WERI-Rb-1 (cell line): ENCODE data around the gene TGDS.
A peak's percentile ranks its signal among the peaks of the same experiment; 100 is the strongest.

Experiments
- DNase-seq: peaks from one replicate; pipeline ENCODE4 v3.0.0-alpha.2; 2020
- H3K27ac ChIP-seq: fragments of 250-450 bp; sonication (Bioruptor Pico); 2 replicates; pipeline ENCODE4 v1.5.1; 2020; ENCODE audit warnings: mild to moderate bottlenecking, moderate library complexity
- H3K27me3 ChIP-seq: fragments of 250-450 bp; sonication (Bioruptor Pico); 2 replicates; pipeline ENCODE4 v1.5.1; 2021; ENCODE audit warnings: mild to moderate bottlenecking, low read depth, moderate library complexity; ENCODE audit not compliant: insufficient read depth, severe bottlenecking
- H3K36me3 ChIP-seq: fragments of 250-450 bp; sonication (Bioruptor Pico); 2 replicates; pipeline ENCODE4 v1.5.1; 2020; ENCODE audit warnings: mild to moderate bottlenecking, moderate library complexity
- H3K4me3 ChIP-seq: 2 replicates; pipeline ENCODE4 v1.5.1; 2011; ENCODE audit warnings: low read depth, mild to moderate bottlenecking, control low read depth, low read length
- H3K9me3 ChIP-seq: fragments of 250-450 bp; sonication (Bioruptor Pico); 2 replicates; pipeline ENCODE4 v1.5.1; 2021; ENCODE audit warnings: mild to moderate bottlenecking, moderate library complexity; ENCODE audit not compliant: severe bottlenecking
- CTCF ChIP-seq: IDR thresholded peaks from 2 replicates; pipeline ENCODE4 v1.5.1; 2011; ENCODE audit warnings: low read depth, mild to moderate bottlenecking, control low read depth, inconsistent platforms, low read length

Gene TGDS

DNA sequence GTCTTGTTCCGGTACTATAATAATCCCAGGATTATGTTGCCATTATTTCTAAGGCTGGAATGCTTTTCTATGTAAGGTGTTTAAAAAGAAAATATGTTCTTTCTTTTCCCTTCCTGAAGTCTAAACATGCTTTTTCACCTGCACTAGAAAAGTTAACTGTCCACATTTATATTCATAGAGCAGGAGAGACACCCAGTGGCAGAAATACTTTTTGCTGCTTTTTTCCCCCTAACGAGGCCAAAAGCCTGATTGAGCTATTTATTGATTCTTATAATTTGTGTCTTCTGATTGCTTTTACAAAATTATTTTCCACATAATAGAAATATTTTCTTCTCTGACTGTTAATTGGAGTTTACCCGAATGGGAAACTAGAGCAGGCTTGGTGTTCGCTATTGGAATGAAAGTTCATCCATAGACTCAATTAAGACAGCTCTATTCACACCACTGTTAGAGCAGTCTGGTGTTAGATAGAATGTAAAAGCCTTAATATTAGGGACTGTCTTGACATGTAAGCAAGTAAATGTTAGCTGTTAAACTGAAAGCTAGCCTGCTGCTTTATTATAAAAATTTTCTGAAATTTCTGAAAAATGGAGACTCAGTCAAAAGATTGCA is 21.5 kb upstream of the TGDS start:
- H3K27me3 ChIP-seq = no peaks in the 10 kb centered on the region

GRCh38 chr13:94613051-94613450 is 17.1 kb upstream of the TGDS start:
- Histone ChIP-seq H3K36me3 (peaks cover 18% of the 10 kb centered on the region), H3K27me3 (no peaks in the 10 kb centered on the region)
- peak; percentile 83 for DNase-seq

More for the DNA sequence above, 21.5 kb upstream of the TGDS start:
- Histone ChIP-seq H3K4me3 (no peak overlapping the region), H3K36me3 (peaks cover 16% of the 10 kb centered on the region), H3K9me3 (peaks cover 3% of the 10 kb centered on the region), H3K27ac (no peak overlapping the region)
- TF ChIP-seq CTCF = peak; percentile 56
- DNase-seq = no peak

GRCh38 chr13:94612050-94612449 is 16.1 kb upstream of the TGDS start:
- Histone ChIP-seq H3K27ac (peak overlapping the region; percentile 80), H3K36me3 (peaks cover 24% of the 10 kb centered on the region), H3K4me3 (no peak overlapping the region), H3K9me3 (peaks cover 7% of the 10 kb centered on the region), H3K27me3 (no peaks in the 10 kb centered on the region)
- DNase-seq = no peak
- no peak for TF ChIP-seq CTCF

More at GRCh38 chr13:94613051-94613450, 17.1 kb upstream of the TGDS start:
- Histone ChIP-seq H3K4me3 (no peak overlapping the region), H3K9me3 (peaks cover 7% of the 10 kb centered on the region), H3K27ac (peak overlapping the region; percentile 80)
- no peak for TF ChIP-seq CTCF

DNA sequence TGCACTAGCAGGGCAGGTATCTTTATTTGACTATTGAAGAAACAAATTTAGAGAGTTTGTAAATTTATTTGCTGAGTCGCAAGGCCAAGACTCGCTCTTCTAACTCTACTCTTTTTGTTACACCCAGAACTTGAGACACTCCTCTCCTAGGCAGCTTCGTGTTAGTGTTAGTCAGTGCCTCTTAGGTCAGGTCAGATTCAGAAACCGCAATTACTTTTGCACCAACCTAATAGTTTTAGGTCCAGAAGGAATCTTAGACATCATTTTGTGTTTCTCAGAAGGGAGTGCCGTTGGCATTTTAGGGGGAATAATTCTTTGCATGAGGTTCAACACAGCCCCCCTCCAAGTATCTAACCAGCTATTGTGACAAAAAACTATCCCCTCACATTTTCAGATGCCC is 14.5 kb upstream of the TGDS start:
- H3K4me3 ChIP-seq = no peak overlapping the region
- DNase-seq = no peak
- H3K9me3 ChIP-seq = peaks cover 7% of the 10 kb centered on the region
- no peaks in the 10 kb centered on the region for H3K27me3 ChIP-seq
- no peak overlapping the region for H3K27ac ChIP-seq
- no peak for TF ChIP-seq CTCF
- peaks cover 35% of the 10 kb centered on the region for H3K36me3 ChIP-seq

- peaks cover 30% of the 10 kb centered on the region for H3K36me3 ChIP-seq
- no peaks in the 10 kb centered on the region for H3K27me3 ChIP-seq
- no peak overlapping the region for H3K4me3 ChIP-seq
- no peak for TF ChIP-seq CTCF
- peaks cover 7% of the 10 kb centered on the region for H3K9me3 ChIP-seq
- no peak overlapping the region for H3K27ac ChIP-seq
- no peak for DNase-seq
Observed at GRCh38 chr13:94609196-94609595, 13.2 kb upstream of the TGDS start.

DNA sequence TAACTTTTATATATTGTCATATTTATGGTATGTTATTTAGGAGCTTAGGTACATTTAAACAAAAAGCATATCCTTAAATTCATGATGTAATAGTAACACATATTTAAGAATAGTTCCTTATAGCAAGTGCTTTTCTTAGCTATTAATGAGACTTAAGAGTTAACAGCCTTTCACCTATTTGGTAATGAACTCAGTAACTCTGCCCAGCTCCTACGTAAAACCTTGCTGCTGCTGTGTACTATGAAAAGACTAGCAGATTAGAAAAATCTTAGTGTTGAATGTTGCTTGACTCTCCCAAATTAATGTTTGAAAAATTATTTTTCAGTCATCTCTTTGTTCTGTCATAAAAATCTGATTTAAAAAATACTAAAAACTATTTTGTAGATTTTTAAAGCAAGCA is 12.6 kb upstream of the TGDS start:
- peaks cover 29% of the 10 kb centered on the region for H3K36me3 ChIP-seq
- peaks cover 4% of the 10 kb centered on the region for H3K9me3 ChIP-seq
- no peak for TF ChIP-seq CTCF

More for the DNA sequence above, 12.6 kb upstream of the TGDS start:
- no peak for DNase-seq
- Histone ChIP-seq H3K4me3 (no peak overlapping the region), H3K27ac (no peak overlapping the region), H3K27me3 (no peaks in the 10 kb centered on the region)
